Stimulated activated CD8-positive, alpha-beta memory T cell treated with anti-CD3 and anti-CD28 coated beads, Interleukin-7, amount 100 ng/mL, for 4 hours (primary cell): Measurements from ENCODE around the gene PPA1.
"Not testable (repeated sequence)": the region's sequence is repeated elsewhere in the genome, so short reads cannot be mapped to it uniquely, and the experiment has no call there.

ENCODE experiments used
- DNase-seq, 2 donors: peaks; one replicate each; pipeline ENCODE4 v3.0.0-alpha.2; 2020; ENCODE audit warnings: low read depth in 2 of 2

Gene PPA1

GRCh38 chr10:70169011-70169410 lies 64.2 kb downstream of the PPA1 start:
- no peak for DNase-seq

- DNase-seq = no peak
Observed at GRCh38 chr10:70167246-70167645, 66.0 kb downstream of the PPA1 start.

GRCh38 chr10:70166394-70166793 lies 66.8 kb downstream of the PPA1 start:
- DNase-seq = no peak

- no peak for DNase-seq
Observed at GRCh38 chr10:70164163-70164562, 69.1 kb downstream of the PPA1 start.

- no peak for DNase-seq
Observed at GRCh38 chr10:70163448-70163847, 69.8 kb downstream of the PPA1 start.

GRCh38 chr10:70162892-70163201 lies 70.4 kb downstream of the PPA1 start:
- peak; percentile 25 to 33 for DNase-seq

GRCh38 chr10:70162151-70162891 lies 70.9 kb downstream of the PPA1 start:
- DNase-seq = no peak

- no peak for DNase-seq
Observed at GRCh38 chr10:70160798-70161197, 72.4 kb downstream of the PPA1 start.

- DNase-seq = not testable (repeated sequence)
Observed at GRCh38 chr10:70159366-70159765, 73.9 kb downstream of the PPA1 start.

- DNase-seq = no peak
Observed at GRCh38 chr10:70158113-70158512, 75.1 kb downstream of the PPA1 start.

GRCh38 chr10:70155255-70155838 lies 77.9 kb downstream of the PPA1 start:
- no peak for DNase-seq
